ENCODE measurements around the gene AIMP1. TPM values are rescaled to one million over a fixed set of nuclear protein-coding genes. Genes with fewer than 3 reads are reported as not detected.
"Not testable (repeated sequence)": the region's sequence is repeated elsewhere in the genome, so short reads cannot be mapped to it uniquely, and the experiment has no call there.

The AIMP1 gene
- polyA plus RNA-seq, 4 donors = 49.1 to 86.6 (median 72.3) TPM

DNA sequence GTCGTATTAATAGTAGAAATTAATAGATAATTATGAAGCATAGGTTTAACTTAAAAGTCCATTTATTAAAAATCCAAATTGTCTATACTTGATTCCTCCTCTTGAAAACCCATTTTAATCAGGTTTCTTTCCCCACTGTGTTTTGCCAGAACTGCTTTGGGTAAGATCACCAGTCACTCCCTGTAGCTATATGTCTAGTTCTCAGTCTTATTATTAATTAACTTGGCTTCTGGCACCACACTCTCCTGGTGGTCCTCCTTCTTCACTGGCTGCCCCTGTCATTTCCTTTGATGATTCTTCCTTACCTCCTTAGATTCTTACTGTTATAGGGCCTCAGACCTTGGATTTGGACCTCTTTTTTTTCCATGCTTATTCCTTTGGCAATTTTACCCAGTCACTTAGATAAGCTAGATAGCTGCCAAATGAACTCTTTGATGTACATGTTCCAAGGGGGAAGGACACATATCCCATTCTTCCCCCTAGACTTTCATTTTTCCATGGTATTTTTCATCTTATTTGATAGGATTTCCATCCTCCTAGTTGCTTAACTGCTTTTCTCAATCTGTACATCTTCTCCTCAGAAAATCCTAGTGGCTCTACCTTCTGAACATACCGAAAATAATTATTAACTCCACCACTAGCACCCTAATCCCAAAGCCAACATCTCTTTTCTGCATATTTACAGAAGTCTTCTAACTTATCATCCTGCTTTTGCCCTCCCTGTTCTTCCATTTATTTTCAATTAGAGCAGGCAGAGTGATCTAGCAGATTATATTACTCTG is 27.7 kb downstream of the AIMP1 start:
- no peak for DNase-seq (ENCODE audit: low read depth in 4 of 4, low spot score in 3 of 4)

DNA sequence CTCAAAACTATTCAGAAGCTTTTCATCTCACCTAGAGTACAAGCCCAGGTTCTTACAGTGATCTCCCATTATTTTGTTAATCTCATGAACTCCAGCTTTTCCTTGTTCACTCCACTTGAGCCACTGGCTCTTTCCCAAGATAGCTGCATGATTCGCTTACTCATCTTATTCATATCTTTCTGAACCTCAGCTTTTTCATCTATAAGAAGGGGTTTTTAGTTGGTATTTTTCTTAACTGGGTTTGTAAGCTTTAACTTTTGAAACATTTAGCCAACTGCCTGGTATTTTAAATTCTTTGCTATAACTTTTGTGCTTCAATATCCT is 28.3 kb downstream of the AIMP1 start:
- no peak for DNase-seq (ENCODE audit: low read depth in 4 of 4, low spot score in 3 of 4)

DNA sequence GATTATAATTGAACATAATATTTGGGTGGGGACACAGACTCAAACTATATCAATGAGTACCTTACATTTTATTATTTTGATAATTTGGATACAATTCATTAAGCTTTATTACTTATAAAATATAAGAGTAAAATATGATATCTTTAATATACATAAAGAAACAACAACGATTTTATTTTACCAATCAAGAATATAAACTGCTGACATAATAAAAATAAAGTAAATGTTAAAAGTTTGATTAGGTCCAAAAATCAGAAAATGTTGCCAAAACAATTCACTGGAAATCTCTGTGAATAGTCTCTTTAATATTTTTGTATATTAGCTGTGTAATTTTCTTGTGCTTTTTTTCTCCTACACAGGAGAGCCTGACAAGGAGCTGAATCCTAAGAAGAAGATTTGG is 30.8 kb downstream of the AIMP1 start:
- DNase-seq (ENCODE audit: low read depth in 4 of 4, low spot score in 3 of 4) = no peak

DNA sequence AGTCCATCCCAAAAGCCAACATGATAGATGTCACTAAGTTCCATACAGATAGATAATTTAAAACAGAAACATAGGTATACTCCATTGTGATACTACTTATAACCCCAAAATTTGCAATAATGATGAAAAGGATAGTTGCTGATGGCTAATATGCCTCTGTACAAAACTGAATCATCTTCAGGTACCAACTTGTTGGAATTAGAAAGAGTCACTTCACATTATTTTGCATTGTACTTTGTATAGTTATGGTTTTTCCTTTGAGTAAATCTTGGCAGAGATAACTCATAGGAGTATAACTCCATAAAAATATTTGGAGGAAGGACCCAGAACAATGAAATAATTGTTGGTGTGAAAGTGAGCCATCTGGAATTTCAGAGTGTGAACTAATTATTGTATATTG is 34.7 kb downstream of the AIMP1 start:
- no peak for DNase-seq (ENCODE audit: low read depth in 4 of 4, low spot score in 3 of 4)

DNA sequence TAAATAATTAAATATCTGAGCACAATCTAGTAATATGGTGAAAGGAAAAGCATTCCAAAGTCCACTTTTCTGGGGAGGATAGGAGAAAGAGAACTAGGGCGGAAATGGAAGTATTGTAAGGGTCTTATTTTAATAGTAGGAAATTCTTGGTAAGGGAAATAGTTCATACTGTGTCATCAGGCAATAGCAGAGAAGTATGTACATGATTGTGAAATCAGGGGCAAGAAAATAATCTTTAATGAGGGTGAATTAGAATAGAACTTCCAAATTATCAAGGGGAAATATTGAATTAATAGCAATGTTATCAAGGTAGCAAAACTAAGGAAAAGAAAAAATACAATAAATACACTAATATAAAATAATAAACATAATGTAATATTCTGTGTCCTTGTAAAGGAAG is 37.4 kb downstream of the AIMP1 start:
- no peak for DNase-seq (ENCODE audit: low read depth in 4 of 4, low spot score in 3 of 4)

DNA sequence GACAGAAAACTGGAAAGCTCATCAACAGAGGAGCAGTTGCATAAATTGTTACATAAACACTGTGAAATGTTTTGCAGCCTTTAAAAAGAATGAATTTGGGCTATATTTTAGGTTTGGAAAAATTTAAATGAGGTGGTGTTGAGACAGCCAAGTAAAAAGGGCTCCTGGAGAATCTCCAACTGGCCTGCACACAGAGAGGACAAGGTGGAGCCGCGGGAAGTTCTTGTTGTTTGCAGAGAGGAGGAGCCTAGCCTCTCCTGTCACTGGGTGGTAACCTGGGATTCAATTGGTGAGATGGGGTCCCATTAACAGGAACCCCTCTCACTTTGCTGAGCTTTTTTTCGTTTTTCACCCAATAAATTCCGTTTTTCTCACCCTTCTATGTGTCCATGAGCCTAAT is 38.8 kb downstream of the AIMP1 start:
- DNase-seq (ENCODE audit: low read depth in 4 of 4, low spot score in 3 of 4) = no peak

DNA sequence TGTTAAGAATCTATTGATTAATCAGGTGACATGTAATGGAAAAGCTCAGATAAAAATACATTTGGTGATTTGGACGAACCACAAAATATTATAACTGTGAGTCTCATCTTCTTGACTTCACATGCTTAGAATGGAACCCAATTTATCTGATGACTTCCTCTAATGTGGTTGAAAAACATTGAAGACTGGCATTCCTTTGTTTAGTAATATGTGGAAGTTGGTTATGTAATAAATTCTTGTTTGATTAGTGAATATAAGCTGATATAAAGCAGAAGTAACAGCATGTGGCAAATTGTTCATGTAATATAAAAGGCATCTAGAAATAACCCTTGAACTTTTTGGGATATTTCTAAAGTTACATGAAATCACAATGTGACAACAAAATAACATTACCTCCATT is 42.5 kb downstream of the AIMP1 start:
- no peak for DNase-seq (ENCODE audit: low read depth in 4 of 4, low spot score in 3 of 4)

DNA sequence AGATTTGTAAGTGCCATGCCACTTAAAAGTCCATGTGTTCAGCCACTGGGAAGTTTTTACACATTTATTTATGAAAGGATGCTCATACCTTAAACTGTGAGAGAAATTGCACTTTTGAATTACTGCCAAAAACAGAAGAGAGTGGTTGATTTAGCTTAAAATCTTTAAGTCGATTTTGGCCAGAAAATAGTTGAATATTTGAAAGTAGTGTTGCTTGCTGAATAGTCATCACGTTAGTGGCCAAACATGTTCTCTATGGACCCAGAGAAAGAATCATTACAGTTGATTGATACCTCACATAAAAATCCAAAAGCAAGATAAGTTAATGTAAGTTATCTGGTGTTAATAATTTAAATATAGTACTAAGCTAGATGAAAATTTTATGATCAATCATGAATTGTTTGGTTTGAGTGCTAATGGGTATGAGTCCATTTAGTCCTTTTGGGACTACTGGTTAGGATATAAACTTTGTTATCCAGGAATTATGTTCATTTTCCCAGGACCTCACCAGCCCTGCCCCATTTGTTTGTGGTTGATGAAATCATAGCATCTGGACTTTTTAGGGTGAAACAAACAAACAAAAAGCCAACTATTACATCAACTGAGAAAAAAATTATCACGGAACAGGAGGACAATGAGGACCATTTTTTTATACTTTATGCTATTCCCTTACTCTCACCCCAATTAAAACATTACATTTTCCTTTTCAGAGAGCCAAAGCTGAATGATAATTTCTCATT is 45.9 kb downstream of the AIMP1 start:
- DNase-seq (ENCODE audit: low read depth in 4 of 4, low spot score in 3 of 4) = no peak

DNA sequence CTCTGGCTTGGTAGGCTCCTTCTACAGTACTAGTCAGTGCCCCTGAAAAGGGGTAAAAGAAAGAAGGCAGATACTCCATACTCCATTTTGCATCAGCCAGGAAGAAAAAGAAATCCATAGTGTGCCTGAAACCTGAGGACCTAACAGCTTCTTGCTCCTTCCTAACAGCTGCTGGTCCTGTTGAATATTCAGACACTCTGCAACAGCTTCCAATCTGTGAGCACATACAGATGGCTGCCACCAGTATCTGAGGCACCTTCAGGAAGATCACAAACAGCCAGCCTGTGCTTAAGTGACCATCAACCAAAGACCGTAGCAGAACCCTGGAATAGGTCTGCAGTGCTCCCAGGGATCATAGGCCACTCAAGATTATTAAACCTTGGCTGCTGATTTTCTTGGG is 47.9 kb downstream of the AIMP1 start:
- DNase-seq (ENCODE audit: low read depth in 4 of 4, low spot score in 3 of 4) = no peak

DNA sequence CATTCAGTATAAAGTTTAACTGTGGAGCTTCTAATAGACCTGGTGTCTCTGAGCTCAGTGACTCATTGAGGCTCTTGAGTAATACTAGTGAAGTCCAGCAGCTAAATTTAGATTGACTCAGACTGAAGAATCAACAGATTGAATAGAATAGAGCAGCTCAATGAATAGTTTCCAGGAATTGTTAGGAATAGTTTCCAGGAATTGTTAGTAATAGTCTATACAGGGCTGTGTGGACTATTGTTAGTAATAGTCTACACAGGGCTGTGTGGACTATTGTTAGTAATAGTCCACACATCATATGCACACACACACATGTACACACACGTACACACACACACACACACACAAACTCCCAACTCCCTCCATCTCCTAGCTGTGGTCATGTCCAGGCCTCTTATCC is 49.3 kb downstream of the AIMP1 start:
- no peak for DNase-seq (ENCODE audit: low read depth in 4 of 4, low spot score in 3 of 4)

DNA sequence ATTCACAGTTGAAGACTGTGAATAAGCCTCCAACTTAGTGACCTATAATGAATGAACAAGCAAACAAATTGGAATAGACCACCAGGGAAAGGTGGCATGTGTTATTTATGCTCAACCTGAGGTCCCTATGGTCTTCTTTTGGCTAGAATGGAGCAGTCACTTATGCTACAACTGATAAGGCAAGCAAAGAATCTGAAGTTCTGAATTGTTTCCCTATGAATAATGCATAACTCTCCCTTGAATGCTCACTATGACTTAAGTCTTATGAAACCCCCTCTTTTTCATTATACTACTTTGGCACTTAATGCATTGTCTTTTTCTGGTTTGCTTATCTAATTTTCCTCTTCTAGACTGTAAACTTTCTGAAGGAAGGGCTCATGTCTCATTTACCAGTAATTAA is 49.7 kb downstream of the AIMP1 start:
- no peak for DNase-seq (ENCODE audit: low read depth in 4 of 4, low spot score in 3 of 4)

DNA sequence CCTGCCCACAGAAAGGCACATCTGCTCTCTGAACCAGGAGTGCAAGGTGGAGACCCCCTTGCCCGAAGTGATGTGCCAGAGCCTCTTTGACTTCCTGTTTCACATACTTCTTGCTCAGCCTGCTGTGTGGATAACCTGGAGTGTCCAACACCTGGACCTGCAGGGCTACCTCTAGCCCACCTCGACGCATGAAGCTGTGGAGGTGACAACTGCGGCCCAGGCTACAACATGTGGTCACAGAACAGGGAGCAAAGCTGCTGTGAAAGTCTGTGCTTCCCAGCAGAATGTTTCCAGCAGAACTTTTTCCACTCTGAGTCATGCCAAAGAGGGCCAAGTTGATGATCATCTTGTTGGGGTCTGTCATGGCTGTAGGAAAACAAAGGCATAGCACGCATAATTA is 50.7 kb downstream of the AIMP1 start:
- DNase-seq (ENCODE audit: low read depth in 4 of 4, low spot score in 3 of 4) = no peak

DNA sequence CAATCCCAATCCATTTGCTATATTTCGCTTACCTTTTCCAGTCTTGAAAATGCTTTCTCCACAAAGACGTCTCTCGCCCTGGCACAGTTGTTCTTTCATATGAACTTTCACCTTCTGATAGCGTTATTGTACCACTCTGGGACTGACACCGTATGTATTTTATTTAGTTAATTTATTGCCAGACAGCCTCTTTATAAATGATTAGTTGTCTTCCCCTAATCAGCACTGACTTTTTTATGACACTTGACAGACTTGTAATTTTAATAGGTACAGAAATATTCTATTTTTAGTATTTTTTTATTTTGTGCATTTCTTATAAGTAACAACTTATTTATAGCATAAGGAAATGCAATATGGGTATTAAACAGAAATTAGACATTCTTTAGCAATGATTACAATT is 52.3 kb downstream of the AIMP1 start, which contains the start of gene GIMD1:
GIMD1 (minus strand) TSS at position 101 of the 400 bp plus-strand sequence. CDS start 1,343 bp downstream, outside the sequence.
- DNase-seq (ENCODE audit: low read depth in 4 of 4, low spot score in 3 of 4) = no peak

DNA sequence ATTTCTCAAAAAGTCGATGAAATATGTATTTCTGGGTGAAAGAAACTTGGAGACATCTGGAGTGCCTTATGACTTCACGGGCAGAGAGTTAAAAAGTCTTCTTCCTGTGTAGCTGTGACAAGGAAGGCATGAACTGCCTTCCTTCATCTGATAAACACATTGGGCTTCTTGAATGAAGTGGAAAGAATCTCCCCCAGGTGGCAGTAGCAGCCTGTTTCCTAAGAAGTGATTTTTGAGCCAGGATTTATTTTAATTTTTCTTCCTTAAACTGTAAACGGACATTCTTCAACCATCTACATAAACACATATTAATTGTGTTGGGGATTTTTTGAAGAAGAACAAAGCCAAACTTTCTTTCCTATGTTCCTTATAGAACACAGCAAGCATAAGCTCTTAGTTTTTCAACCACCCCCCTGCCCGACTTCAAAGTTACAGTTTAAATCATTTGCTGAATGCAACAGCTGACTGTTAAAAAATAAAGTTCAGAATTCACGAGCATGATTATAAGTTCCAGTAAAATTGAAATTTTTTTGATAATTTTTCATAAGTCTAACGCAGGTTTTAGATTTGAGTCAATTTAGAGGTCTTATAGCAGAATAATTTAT is 53.2 kb downstream of the AIMP1 start:
- peak; percentile 31 to 56 (median 42) for DNase-seq (ENCODE audit: low read depth in 4 of 4, low spot score in 3 of 4)

DNA sequence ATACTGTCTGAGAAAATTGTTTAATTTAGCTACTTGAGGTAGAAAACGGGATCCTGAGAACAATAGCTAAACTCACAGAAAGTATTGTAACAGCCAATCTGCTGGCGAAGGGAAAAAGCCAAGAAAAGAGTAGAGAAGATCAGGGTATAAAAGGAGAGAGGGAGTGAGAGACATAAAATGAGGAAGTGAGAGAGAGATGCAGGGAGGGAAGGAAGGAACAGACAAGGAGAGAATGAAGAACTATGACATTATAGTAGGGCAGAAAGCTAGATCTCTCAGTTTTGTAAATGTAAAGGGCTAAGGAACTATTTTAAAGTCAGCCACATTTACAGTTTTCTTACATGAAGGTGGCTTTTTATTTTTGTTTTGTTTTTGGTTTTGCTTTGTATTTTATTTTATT is 53.9 kb downstream of the AIMP1 start:
- no peak for DNase-seq (ENCODE audit: low read depth in 4 of 4, low spot score in 3 of 4)

DNA sequence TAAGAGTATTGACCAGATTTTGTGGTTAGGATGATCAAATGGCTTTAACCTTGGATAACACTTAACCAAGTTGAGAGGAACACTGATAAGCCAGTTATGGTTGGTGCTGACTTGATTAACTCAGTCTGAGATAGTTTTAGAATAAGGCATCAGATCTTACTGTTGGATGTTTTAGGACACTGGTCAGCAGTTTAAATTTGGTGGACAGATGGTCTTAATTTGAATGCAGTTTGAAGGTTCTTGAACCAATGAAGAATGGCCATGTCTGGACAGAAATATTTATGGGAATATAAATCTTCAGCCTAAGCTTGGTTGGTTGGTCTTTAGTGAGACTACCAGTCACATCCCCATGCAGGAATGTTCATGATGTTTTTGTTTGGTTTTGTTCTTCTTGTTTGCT is 54.8 kb downstream of the AIMP1 start:
- no peak for DNase-seq (ENCODE audit: low read depth in 4 of 4, low spot score in 3 of 4)

DNA sequence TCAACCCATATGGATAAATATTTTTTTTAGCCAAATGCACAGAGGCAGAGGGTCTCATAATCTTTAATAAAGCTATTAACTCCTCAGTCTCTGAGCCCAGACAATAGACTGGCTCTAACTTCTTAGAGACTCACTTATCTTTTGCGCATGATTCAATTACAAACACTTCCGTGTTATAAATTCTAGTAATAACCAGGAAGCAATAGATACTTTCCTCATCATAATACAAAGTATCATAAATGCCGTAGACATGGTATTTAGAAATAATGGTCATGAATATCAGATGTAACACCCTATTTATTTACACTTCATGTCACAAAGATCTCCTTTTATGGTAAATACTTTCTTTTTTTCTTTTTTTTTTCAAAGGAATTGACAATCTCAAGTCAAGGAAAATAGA is 56.7 kb downstream of the AIMP1 start:
- no peak for DNase-seq (ENCODE audit: low read depth in 4 of 4, low spot score in 3 of 4)

DNA sequence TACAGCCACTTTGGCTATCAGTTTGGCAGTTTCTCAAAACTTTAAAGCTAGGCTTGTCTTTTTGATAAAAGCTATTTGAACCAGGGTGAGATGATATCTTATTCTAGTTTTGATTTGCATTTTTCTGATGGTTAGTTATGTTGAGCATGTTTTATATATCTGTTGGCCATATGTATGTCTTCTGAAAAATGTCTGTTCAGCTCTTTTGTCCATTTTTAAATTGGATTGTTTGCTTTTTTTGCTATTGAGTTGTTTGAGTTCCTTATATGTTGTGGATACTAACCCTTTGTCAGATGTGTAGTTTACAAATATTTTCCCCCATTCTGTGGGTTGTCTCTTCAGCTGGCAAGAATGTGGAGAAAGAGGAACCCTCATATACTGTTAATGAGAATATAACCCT is 63.8 kb downstream of the AIMP1 start:
- no peak for DNase-seq (ENCODE audit: low read depth in 4 of 4, low spot score in 3 of 4)

DNA sequence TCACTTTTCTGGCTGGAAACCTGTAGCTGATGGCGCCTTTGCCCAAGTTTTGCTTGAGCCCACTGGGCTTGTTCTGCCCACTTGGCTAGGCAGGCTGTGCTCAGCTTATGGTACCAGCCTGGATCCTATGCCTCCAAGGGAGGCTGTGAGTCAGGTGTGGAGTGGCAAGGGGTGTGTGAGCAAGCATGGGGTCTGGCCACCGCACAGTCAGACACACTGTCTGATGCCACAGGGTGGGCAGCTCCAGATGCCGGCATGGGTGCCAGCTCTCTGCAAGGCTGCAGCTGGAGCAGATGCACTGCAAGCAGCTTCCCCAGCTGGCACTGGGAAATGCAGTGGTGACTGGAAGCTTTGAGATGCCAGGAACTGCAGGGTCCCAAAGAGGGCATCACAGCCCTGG is 68.5 kb downstream of the AIMP1 start:
- no peak for DNase-seq (ENCODE audit: low read depth in 4 of 4, low spot score in 3 of 4)

DNA sequence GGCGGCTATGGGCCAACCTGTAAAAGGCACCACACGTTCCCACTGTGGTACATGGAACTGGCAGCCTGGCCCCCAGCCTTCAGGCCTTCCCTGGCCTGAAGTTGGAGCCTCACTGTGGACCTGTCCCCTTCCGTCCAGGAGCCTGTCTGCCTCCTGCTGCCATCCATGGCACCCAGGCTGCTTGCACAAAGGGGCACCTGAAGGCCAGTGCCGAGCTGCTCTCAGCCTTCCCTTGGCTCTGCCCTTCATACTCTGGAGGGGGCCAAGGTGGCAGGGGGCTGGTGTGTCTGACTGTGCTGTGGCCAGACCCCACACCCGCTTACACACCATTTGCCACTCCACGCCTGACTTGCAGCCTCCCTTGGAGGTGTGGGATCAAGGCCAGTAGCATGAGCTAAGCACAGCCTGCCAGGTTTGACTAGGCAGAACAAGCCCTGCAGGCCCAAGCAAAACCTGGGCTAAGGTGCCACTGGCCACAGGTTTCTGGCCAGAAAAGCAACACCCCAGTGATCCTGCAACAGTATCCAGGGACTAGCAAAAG is 69.6 kb downstream of the AIMP1 start:
- DNase-seq (ENCODE audit: low read depth in 4 of 4, low spot score in 3 of 4) = no peak

DNA sequence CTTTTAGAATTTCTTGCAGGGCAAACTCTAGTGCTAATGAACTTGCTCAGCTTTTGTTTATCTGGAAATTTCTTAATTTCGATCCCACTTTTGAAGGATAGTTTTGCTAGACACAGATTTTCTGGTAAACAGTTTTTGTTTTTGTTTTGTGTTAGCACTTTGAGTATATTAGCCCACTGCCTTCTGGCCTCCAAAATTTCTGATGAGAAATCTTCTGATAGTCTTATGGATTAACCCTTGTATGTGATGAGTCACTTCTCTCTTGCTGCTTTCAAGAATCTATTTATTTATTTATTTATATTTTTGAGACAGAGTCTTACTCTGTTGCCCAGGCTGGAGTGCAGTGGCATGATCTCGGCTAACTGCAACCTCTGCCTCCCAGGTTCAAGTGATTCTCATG is 79.2 kb downstream of the AIMP1 start:
- DNase-seq (ENCODE audit: low read depth in 4 of 4, low spot score in 3 of 4) = no peak

DNA sequence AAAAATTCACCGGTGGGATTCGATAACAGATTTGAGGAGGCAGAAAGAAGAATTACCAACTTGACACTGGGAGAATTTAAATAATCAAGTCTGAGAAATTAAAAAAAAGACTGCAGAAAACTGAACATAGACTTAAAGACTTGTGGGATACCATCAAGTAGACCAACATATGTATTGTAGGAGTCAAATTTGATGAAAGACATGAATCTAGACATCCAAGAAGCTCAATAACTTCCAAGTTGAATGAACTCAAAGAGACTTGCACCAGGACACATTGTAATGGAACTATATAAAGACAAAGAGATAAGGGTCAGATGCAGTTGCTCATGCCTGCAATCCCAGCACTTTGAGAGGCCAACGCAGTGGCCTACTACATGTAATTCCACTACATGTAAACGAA is 82.5 kb downstream of the AIMP1 start:
- not testable (repeated sequence) for DNase-seq (ENCODE audit: low read depth in 4 of 4, low spot score in 3 of 4)
